Endometrial microvascular endothelial cells (primary cell): Measurements from ENCODE around the gene MSI1. TPM values are rescaled to one million over a fixed set of nuclear protein-coding genes. Genes with fewer than 3 reads are reported as not detected.

ENCODE experiments used
- in situ Hi-C: cut with HindIII; loops from 2 replicates; pipeline ENCODE4 v1.10.0; 2017; ENCODE audit warnings: low sequenced_read_pairs, low pct_unique_long_range_greater_than_20kb; ENCODE audit errors: inconsistent ontology term
- total RNA-seq: library from RNA; depleted of rRNA; stranded (reverse); fragments of >200 nt; gene quantifications from one replicate; pipeline ENCODE4 v1.2.3, GENCODE V29; 2015; ENCODE audit errors: inconsistent ontology term

MSI1 gene
- total RNA-seq: not detected

- in situ Hi-C loops: no loop called here
Measured at GRCh38 chr12:120368789-120369602, at the start of gene MSI1. TSS of gene MSI1 (minus strand) at chr12:120369164. CDS start at chr12:120369091, 73 bp downstream.

DNA sequence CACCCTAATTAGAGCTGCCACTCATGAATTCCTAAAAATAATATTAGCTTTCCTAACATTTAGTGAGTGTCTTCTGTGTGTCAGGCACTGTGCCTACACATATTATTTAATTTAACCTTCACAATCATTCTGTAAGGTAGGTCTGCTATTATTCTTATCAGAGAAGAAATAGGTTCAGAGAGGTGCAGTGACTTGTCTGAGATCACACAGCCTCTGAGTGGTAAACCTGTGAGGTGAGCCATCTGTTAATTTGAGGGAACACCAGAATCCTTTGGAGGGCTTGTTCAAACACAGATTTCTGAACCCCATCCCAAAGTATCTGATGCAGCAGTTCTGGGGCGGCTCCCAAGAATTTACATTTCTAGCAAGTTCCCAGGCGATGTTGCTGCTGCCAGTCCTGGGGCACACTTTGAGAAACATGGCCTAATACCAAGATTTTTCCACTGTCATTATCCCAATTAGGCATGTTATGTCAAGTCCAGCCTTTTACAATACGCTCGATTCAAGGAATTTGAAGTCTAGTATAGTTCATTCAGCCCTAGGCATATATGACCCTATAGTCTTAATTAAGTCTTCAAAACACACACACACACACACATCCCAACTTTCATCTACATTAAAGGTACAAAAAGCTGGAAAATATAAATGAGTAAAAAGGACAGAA lies 49.1 kb upstream of the MSI1 start:
- in situ Hi-C loops: no loop called here

- in situ Hi-C loops: no loop called here
Measured at GRCh38 chr12:120416490-120417216, 47.7 kb upstream of the MSI1 start.

GRCh38 chr12:120413901-120414695 lies 45.1 kb upstream of the MSI1 start:
- in situ Hi-C loops: no loop called here

GRCh38 chr12:120412421-120412820 lies 43.5 kb upstream of the MSI1 start:
- in situ Hi-C loops: no loop called here

DNA sequence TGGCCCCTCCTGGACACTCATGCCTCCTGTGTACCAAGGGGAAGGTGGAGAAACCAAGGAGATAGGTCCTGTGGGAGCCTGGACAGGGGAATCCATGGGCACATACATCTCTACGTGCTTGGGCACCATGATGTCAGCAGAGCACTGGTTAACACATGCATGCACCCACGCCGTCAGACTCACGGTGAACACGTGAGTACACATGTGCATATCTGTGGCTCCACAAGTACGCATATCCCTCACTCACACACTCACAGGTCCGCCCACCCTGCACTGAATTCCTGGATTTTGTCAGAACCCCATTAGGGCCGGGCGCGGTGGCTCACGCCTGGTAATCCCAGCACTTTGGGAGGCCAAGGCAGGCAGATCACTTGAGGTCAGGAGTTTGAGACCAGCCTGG lies 39.8 kb upstream of the MSI1 start:
- in situ Hi-C loops: no loop called here

DNA sequence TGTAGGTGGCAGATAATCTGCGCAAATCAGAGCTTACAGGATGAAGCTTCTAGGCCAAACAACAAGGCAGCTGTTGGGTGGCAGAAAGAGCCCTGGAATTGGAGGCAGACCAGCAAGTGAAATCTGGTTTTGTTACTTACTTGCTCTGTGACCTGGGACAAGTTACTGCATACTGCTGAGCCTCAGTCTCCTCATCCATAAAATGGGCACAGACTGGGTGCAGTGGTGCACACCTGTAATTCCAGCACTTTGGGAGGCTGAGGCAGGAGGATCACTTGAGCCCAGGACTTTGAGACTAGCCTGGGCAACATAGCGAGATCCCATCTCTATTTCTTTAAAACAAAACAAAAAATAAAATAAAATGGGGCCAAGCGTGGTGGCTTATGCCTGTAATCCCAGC lies 37.6 kb upstream of the MSI1 start:
- in situ Hi-C loops: no loop called here

GRCh38 chr12:120406069-120406468 lies 37.1 kb upstream of the MSI1 start:
- in situ Hi-C loops: no loop called here

GRCh38 chr12:120404271-120404670 lies 35.3 kb upstream of the MSI1 start:
- in situ Hi-C loops: no loop called here

DNA sequence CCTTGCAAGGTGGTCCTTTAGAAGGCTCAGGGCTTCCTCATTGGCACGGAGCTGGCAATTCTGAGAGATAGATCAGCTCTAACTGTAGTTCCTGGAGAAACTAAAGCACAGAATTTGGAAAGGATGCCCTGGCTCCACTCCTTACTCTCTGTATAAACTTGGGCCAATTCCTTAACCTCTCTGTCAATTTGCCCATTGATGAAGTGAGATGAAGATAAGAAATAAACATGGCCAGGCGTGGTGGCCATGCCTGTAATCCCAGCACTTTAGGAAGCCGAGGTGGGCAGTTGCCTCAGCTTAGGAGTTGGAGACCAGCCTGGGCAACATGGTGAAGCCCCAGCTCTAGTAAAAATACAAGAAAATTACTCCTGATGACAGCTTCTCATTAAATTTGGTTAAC lies 34.9 kb upstream of the MSI1 start:
- in situ Hi-C loops: no loop called here

GRCh38 chr12:120402217-120402616 lies 33.3 kb upstream of the MSI1 start:
- in situ Hi-C loops: no loop called here

DNA sequence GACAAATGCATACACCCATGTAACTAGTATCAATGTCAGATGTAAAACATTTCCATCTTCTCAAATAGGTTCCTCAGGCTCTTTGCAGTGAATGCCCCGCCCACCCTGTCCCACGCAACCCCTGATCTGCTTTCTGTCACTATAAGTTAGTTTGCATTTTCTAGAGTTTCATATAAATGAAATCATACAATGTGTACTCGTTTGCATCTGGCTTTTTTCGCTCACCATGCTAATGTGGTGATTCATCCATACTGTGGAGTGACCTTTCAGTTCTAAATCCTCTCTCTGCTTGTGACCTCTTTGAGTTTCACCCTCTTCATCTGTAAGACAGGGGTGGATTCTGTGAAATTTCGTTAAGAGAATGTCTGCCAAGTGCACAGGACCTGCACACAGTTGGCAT lies 30.6 kb upstream of the MSI1 start:
- in situ Hi-C loops: no loop called here

- in situ Hi-C loops: no loop called here
Measured at GRCh38 chr12:120397824-120398540, 29.0 kb upstream of the MSI1 start.

DNA sequence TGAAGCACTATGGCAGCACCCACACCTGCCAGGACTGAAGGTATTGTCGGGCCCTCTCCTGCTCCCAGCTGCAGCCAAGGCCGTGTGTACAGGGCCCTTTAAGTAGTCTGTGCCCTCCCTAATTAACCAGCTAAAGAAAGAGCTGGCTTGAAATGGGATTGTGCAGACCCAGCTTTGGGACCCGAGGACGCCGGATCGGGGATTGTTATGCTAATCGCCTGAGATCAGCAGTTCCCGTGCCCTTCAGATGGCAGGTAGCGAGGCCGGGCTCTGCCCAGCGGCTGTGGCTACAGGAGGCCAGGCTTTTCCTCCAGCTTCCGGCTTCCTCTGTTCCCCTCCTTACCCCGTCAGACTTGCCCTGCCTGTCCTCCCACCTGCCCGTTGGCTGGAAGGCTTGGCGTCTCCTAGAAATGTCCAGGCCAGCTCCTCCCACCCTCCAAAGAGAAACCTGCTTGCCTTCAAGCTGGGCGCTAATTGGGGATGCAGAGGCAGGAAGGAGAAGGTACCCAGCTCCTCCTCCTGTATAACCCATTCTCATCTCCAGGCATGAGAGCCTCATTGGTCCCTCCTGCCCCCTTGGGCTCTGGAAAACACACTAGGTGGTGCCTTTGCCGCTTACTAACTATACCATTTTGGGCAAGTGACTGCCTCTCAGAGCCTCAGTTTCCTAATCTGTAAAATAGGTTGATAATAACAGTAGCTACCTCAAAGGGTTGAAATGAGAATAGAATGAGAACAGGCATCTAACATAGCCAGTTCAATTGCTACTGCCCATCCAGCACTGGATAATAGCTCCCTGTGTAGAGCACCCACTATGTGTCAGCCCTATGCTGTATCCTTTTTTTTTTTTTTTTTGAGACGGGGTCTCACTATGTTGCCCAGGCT lies 25.8 kb upstream of the MSI1 start:
- in situ Hi-C loops: no loop called here

DNA sequence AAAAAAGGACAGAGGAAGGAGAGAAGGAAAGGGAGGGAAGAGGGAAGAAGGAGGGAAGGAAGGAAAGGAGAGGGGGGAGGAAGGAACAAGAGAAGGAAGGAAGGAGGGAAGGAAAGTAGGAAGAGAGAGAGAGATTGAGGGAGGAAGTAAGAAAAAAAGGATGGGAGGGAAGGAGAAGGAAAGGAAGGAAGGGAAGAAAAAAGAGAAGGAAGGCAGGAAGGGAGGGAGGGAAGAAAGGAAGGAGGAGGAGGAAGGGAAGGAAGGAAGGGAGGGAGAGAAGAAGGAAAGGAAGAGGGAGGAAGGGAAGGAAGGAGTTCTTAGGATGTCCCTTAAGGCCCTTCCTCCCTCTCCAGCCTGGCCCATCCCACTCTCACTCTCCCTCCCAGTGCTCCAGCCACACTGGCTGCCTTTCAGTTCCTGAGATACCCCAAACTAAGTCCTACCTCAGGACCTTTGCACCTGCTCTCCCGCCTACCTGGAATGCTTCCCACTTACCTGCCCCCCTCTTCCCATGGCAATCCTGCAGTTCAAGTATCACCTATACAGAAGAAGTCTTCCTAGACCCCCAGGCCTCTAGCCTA lies 21.7 kb upstream of the MSI1 start:
- in situ Hi-C loops: no loop called here

DNA sequence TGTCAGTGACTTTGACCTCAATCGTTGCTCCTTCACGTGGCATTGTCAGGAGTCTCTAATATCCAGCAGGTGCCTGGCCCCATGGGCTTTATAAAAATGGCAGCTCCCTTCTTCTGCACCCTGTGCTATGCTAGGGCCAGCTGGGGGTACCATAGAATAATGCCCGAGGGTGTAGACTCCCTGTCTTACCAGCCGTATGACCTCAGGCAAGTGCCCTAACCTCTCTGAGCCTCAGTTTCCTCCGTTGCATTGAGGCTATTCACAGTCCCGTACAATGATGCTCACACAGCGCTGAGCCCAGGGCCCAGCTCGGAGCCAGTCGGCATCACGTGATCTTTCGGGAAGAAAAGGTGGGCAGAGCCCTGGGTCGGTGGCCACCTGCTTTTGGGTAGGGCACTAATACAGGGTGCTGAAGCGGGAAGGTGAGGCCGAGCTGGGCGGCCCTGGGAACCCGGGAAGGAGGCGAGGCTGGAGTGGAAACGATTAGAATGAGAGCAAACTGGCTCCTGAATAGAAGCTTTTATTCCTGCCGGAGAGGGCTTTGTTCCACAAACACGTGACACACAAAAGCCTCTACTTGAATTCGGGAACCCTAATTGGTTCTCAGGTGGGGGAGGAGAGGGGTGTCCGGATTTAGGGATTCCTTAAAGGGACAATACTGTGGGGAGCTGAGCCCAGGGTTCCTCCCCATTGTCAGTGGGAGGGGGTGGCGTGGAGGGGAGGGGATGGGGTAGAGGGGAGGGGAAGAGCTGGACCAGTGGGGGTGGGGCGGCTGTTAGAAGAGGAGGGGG lies 19.9 kb upstream of the MSI1 start:
- in situ Hi-C loops: no loop called here
